K562 (cell line): Measurements from ENCODE around the gene DTYMK. TPM values are rescaled to one million over a fixed set of nuclear protein-coding genes. Genes with fewer than 3 reads are reported as not detected.
A peak's percentile ranks its signal among the peaks of the same experiment; 100 is the strongest.

ENCODE experiments used
- ARID1B ChIP-seq: fragments of 450-650 bp; IDR thresholded peaks from 2 replicates; pipeline ENCODE4 v1.6.1; 2016; ENCODE audit warnings: antibody characterized with exemption, mild to moderate bottlenecking, inconsistent platforms
- ARID2 ChIP-seq: fragments of 450-650 bp; IDR thresholded peaks from 2 replicates; pipeline ENCODE4 v1.6.1; 2017; ENCODE audit warnings: antibody characterized with exemption, mild to moderate bottlenecking
- CSDE1 ChIP-seq, 2 experiments: fragments of 450-650 bp; IDR thresholded peaks; 2 replicates each; pipeline ENCODE4 v1.6.1; 2016; ENCODE audit warnings: mild to moderate bottlenecking in 1 of 2
- GABPA ChIP-seq: fragments of 200-800 bp; sonication (Bioruptor generic); conservative IDR thresholded peaks from 2 replicates; pipeline ENCODE4 v1.6.1; 2016; ENCODE audit warnings: low read depth, missing genetic modification characterization, missing compliant biosample characterization
- GABPB1 ChIP-seq: sonication (generic); formaldehyde crosslinking; IDR thresholded peaks from 2 replicates; pipeline ENCODE4 v1.8.0; 2022; ENCODE audit warnings: mild to moderate bottlenecking, missing genetic modification reagents
- HLTF ChIP-seq: fragments of 450-650 bp; IDR thresholded peaks from 2 replicates; pipeline ENCODE4 v1.6.1; 2016
- NFRKB ChIP-seq: fragments of 450-650 bp; IDR thresholded peaks from 2 replicates; pipeline ENCODE4 v1.6.1; 2016; ENCODE audit warnings: low read depth
- NFXL1 ChIP-seq: fragments of 450-650 bp; formaldehyde crosslinking; IDR thresholded peaks from 2 replicates; pipeline ENCODE4 v1.4.0; 2021; ENCODE audit warnings: mild to moderate bottlenecking
- TBP ChIP-seq: optimal IDR thresholded peaks from 2 replicates; pipeline ENCODE3; 2011; ENCODE audit warnings: low read depth, low read length, improper control_type of control experiment
- polyA plus RNA-seq, 8 experiments: library from polyadenylated mRNA; depleted of rRNA in 4 of 8; stranded (reverse) in 5 of 8; unstranded in 3 of 8; fragments of >200 nt; fragmentation: Nextera tagmentation in 2 of 8; fragmentation: Illumina TruSeq in 1 of 8; extraction: Ambion mirVana in 2 of 8; extraction: Trizol in 1 of 8; gene quantifications; 2 replicates each; pipeline versions ENCODE4 v1.2.1 to v1.2.3, GENCODE V29; 2011 to 2014; ENCODE audit warnings: inconsistent platforms in 1 of 8, missing spikeins in 1 of 8
- total RNA-seq, 7 experiments: library from RNA; depleted of rRNA in 6 of 7; stranded (reverse); fragments of >200 nt in 6 of 7; fragmentation: Illumina TruSeq in 2 of 7; extraction: Trizol in 2 of 7; gene quantifications; 2 replicates each; pipeline versions ENCODE4 v1.2.1 to v1.2.3, GENCODE V29; 2011 to 2021; ENCODE audit warnings: low replicate concordance in 1 of 7
- TF ChIP-seq, protein P1 (sequence below): sonication (generic); formaldehyde crosslinking; IDR thresholded peaks from 2 replicates; pipeline ENCODE4 v1.8.0; 2022; ENCODE audit warnings: mild to moderate bottlenecking, missing genetic modification reagents, borderline replicate concordance
- TF ChIP-seq, protein P2 (sequence below): fragments of 250-450 bp; sonication (Bioruptor Pico); IDR thresholded peaks from 2 replicates; pipeline ENCODE4 v1.4.0; 2020; ENCODE audit warnings: mild to moderate bottlenecking
- TF ChIP-seq, protein P3 (sequence below): fragments of 450-650 bp; conservative IDR thresholded peaks from 2 replicates; pipeline ENCODE4 v1.6.1; 2016; ENCODE audit warnings: missing genetic modification characterization, low read depth, mild to moderate bottlenecking, control low read depth, missing compliant biosample characterization
- TF ChIP-seq, protein P4 (sequence below), 2 experiments: fragments of 450-650 bp in 1 of 2; sonication (generic) in 1 of 2; formaldehyde crosslinking in 1 of 2; IDR thresholded peaks; 2 replicates each; pipeline versions ENCODE4 v1.7.1 to v1.9.0; 2016 to 2022; ENCODE audit warnings: inconsistent platforms in 1 of 2, mild to moderate bottlenecking in 1 of 2, missing genetic modification reagents in 1 of 2

Gene DTYMK
- total and polyA plus RNA-seq, 9 of the 15 experiments (the other 6 are each of a cell fraction or from before 2014, with no cell fraction given): 8.2 to 85.0 (median 47.9) TPM

DNA sequence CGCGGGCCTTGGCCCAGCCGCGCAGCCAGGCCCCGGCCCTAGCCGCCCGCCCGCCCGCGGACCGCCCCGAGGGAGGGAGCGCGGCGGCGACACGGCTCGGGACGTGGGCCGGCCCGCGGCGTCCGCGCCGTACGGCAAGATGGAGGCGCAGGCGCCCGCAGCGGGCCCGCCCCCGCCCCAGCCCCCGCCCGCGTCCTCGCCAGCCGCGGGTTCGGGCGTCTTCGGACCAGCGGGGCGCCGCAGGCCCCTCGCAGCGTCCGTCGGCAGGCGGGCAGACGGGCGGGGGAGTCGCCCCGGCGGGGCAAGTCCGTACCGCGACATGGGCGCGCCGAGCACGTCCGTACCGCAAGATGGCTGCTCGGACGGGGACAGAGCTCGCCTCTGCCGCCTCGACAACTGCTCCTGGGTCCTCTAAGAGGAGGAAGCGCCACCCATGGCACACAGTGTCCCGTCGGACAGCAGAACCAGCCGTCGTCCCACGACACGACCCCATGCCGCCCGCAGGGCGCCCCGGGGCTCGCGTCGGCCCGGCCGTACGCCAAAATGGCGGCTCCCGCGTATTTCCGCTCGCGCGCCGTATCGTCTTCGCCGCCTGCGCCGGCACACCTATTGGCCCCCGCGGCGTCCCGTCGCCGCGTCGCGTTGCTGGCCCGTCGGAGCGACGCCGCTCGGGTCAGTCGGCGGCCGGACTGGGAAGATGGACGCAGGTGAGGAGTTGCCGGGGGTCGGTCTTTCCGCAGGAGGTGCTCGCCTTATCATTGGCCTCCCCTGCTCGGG is 49.4 kb downstream of the DTYMK start, which contains the start of the genes ATG4B and THAP4 (continued):
- TF ChIP-seq, protein P1, sequence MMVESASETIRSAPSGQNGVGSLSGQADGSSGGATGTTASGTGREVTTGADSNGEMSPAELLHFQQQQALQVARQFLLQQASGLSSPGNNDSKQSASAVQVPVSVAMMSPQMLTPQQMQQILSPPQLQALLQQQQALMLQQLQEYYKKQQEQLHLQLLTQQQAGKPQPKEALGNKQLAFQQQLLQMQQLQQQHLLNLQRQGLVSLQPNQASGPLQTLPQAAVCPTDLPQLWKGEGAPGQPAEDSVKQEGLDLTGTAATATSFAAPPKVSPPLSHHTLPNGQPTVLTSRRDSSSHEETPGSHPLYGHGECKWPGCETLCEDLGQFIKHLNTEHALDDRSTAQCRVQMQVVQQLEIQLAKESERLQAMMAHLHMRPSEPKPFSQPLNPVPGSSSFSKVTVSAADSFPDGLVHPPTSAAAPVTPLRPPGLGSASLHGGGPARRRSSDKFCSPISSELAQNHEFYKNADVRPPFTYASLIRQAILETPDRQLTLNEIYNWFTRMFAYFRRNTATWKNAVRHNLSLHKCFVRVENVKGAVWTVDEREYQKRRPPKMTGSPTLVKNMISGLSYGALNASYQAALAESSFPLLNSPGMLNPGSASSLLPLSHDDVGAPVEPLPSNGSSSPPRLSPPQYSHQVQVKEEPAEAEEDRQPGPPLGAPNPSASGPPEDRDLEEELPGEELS (CRISPR knock-in tag): no peak
- TF ChIP-seq NFRKB: no peak
- TF ChIP-seq HLTF: no peak
- no peak for TF ChIP-seq NFXL1 (CRISPR knock-in tag)
- TF ChIP-seq, protein P2, sequence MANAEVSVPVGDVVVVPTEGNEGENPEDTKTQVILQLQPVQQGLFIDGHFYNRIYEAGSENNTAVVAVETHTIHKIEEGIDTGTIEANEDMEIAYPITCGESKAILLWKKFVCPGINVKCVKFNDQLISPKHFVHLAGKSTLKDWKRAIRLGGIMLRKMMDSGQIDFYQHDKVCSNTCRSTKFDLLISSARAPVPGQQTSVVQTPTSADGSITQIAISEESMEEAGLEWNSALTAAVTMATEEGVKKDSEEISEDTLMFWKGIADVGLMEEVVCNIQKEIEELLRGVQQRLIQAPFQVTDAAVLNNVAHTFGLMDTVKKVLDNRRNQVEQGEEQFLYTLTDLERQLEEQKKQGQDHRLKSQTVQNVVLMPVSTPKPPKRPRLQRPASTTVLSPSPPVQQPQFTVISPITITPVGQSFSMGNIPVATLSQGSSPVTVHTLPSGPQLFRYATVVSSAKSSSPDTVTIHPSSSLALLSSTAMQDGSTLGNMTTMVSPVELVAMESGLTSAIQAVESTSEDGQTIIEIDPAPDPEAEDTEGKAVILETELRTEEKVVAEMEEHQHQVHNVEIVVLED (CRISPR knock-in tag): peak; percentile 95
- TF ChIP-seq GABPB1 (CRISPR knock-in tag): peak; percentile 90
- peak; percentile 72; the same call in 1 of the 2 replicates for TF ChIP-seq ARID2
- TF ChIP-seq ARID1B: no peak
- TF ChIP-seq, protein P3, sequence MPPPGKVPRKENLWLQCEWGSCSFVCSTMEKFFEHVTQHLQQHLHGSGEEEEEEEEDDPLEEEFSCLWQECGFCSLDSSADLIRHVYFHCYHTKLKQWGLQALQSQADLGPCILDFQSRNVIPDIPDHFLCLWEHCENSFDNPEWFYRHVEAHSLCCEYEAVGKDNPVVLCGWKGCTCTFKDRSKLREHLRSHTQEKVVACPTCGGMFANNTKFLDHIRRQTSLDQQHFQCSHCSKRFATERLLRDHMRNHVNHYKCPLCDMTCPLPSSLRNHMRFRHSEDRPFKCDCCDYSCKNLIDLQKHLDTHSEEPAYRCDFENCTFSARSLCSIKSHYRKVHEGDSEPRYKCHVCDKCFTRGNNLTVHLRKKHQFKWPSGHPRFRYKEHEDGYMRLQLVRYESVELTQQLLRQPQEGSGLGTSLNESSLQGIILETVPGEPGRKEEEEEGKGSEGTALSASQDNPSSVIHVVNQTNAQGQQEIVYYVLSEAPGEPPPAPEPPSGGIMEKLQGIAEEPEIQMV (tag): no peak
- TF ChIP-seq GABPA (tag): peak; percentile 92
- TF ChIP-seq, protein P4, sequence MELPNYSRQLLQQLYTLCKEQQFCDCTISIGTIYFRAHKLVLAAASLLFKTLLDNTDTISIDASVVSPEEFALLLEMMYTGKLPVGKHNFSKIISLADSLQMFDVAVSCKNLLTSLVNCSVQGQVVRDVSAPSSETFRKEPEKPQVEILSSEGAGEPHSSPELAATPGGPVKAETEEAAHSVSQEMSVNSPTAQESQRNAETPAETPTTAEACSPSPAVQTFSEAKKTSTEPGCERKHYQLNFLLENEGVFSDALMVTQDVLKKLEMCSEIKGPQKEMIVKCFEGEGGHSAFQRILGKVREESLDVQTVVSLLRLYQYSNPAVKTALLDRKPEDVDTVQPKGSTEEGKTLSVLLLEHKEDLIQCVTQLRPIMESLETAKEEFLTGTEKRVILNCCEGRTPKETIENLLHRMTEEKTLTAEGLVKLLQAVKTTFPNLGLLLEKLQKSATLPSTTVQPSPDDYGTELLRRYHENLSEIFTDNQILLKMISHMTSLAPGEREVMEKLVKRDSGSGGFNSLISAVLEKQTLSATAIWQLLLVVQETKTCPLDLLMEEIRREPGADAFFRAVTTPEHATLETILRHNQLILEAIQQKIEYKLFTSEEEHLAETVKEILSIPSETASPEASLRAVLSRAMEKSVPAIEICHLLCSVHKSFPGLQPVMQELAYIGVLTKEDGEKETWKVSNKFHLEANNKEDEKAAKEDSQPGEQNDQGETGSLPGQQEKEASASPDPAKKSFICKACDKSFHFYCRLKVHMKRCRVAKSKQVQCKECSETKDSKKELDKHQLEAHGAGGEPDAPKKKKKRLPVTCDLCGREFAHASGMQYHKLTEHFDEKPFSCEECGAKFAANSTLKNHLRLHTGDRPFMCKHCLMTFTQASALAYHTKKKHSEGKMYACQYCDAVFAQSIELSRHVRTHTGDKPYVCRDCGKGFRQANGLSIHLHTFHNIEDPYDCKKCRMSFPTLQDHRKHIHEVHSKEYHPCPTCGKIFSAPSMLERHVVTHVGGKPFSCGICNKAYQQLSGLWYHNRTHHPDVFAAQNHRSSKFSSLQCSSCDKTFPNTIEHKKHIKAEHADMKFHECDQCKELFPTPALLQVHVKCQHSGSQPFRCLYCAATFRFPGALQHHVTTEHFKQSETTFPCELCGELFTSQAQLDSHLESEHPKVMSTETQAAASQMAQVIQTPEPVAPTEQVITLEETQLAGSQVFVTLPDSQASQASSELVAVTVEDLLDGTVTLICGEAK (IDR thresholded peaks at IDR 0.05): peak; percentile 80
- TF ChIP-seq, protein P4 (CRISPR knock-in tag; IDR thresholded peaks at IDR 0.05): no peak
- peak in 1 of 2 experiments; percentile 97; a peak in 2 of 4 replicates for TF ChIP-seq CSDE1 (IDR thresholded peaks at IDR 0.05)
- peak; percentile 62 for TF ChIP-seq TBP
